T-helper 9 cell (primary cell): ENCODE measurements around the gene TRPV3.
"Not testable (repeated sequence)": the region's sequence is repeated elsewhere in the genome, so short reads cannot be mapped to it uniquely, and the experiment has no call there.

Experiments used
- DNase-seq: peaks from one replicate; pipeline ENCODE4 v3.0.0-alpha.2; 2020

The TRPV3 gene

GRCh38 chr17:3514873-3515272 is 42.7 kb downstream of the TRPV3 start:
- DNase-seq = no peak

DNA sequence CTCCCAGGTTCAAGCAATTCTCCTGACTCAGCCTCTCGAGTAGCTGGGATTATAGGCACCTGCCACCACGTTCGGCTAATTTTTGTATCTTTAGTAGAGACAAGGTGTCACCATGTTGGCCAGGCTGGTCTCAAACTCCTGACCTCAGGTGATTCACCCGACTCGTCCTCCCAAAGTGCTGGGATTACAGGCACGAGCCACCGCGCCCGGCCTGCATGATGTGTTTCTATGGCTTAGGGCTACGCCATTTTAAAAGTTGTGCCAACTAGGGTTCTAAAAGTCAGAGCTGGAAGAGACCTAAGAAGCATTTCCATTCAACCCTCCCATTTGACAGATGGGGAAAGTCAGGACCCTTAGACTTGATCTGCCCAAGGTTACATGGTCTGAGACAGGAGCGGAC is 43.4 kb downstream of the TRPV3 start:
- not testable (repeated sequence) for DNase-seq

- no peak for DNase-seq
These were observed 44.1 kb downstream of the TRPV3 start for GRCh38 chr17:3513305-3514035.

DNA sequence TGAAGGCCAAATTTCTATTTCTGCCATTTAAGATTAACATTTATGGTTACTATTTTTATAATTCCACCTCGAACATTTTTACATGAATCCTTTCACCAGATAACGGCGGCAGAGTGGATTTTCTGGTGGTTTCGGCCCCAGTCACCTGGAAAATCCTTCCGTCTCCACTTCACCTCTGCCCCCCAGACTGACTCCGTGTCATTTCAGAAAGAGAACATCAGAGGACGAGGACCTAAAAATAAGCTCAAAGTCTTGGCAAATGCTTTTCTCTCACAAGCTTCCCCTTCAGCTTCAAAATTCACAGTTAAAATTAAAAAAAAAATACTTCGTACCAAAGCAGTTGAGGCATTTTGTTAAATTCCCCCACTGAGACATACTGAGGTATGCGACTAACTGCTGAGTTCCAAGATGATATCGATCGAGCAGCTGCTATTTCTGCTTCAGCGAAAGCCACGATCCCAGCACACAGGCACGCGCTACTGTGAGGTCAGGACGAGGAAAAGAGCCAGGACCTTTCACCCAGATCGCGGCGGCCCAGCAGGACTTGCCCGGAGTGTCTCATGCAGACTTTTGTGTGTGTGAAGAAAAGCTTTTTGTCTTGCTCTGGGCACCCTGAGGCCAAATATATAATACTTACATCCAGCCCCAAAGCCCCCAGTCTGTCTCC is 45.0 kb downstream of the TRPV3 start:
- no peak for DNase-seq

- no peak for DNase-seq
These were observed 45.6 kb downstream of the TRPV3 start for GRCh38 chr17:3511852-3512504.

- DNase-seq = no peak
These were observed 47.5 kb downstream of the TRPV3 start for GRCh38 chr17:3510090-3510489.

GRCh38 chr17:3507869-3508268 is 49.7 kb downstream of the TRPV3 start:
- no peak for DNase-seq

GRCh38 chr17:3507071-3507470 is 50.5 kb downstream of the TRPV3 start:
- no peak for DNase-seq

DNA sequence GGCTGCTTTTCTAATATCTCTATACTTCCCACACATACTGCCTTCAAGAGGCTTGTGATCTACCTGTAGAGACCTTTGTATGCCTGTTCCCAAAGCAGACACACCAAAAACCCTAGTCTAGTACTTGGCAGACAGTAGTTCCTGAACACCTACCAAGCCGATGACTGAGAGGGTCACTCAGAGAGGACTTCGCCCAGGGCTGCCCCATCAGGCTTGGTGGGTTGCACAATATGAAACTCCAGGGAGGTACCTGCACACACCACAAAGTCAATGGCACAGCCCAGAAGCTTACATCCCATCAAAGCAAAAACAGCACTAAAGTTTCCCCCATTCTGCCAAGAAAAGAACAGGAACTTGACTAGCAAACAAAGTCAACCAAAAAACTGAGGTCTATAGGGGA is 51.6 kb downstream of the TRPV3 start:
- no peak for DNase-seq

GRCh38 chr17:3505008-3505407 is 52.6 kb downstream of the TRPV3 start:
- DNase-seq = no peak

DNA sequence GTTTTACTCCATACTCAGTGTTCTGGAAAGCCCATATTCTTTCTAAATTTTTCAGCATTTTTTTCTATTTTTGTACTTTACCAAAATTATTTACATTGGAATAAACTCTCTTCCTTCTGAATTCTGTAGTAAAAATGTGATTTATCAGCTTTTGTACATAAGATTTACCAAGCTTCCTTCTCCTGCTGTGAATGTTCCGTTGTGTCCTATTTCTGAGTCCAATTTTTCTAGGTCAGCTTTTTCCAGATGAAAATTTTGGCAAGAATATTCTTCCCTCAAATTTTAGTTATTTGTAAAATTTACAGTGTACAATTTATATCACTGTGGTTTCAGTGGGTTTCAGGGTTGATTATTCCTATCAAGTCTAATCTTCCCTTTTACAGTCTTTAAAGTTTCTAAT is 54.3 kb downstream of the TRPV3 start:
- DNase-seq = no peak

GRCh38 chr17:3502466-3502865 is 55.1 kb downstream of the TRPV3 start:
- no peak for DNase-seq

- no peak for DNase-seq
These were observed 56.3 kb downstream of the TRPV3 start for GRCh38 chr17:3501344-3501743.

- no peak for DNase-seq
These were observed 60.5 kb downstream of the TRPV3 start for GRCh38 chr17:3497101-3497500.

- no peak for DNase-seq
These were observed 72.0 kb downstream of the TRPV3 start for GRCh38 chr17:3485481-3486068.

GRCh38 chr17:3482852-3483251 is 74.8 kb downstream of the TRPV3 start:
- no peak for DNase-seq

DNA sequence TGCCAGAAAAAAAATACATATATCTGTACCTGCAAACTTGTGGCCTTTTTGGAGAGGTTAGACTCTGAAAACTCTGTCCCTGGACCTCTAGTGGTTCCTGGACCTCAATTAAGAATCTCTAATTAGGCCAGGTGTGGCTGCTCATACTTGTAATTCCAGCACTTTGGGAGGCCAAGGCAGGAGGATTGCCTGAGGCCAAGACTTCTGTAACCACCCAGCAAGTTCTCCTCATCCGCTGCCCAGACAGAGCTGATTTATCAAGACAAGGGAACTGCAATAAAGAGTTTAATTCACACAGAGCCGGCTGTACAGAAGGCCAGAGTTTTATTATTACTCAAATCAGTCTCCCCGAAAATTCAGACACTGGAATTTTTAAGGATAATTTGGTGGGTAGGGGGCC is 77.6 kb downstream of the TRPV3 start:
- no peak for DNase-seq

DNA sequence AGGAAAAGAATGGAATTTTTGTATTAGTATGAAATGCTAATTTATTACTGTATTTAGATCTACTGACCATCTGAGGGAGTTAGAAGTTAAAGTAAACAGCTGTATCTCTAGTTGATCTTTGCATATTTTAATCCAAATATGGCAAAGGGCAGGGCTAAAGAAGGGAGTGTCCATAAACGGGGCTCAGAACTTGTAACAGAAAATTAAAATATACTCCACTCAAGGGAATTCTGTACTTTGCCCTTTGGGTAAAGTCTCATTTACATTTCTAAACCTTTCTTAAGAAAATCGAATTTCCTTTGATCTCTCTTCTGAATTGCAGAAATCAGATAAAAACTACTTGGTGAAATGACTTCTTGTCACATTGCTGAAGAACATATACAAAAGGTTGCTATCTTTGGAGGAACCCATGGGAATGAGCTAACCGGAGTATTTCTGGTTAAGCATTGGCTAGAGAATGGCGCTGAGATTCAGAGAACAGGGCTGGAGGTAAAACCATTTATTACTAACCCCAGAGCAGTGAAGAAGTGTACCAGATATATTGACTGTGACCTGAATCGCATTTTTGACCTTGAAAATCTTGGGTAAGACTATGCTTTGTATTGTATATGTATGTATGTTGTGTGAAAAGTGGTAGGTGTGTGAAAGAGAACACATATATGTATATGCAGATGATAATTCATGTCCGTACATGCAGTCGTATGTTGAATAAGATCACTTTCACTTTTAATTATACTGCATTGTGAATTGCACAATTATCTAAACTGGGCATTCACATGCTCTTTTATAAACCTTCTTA is 81.6 kb downstream of the TRPV3 start, which contains the start of gene ASPA:
ASPA (plus strand) TSS at position 186 of the 799 bp plus-strand sequence; CDS start at position 349, 163 bp downstream.
- DNase-seq = no peak

DNA sequence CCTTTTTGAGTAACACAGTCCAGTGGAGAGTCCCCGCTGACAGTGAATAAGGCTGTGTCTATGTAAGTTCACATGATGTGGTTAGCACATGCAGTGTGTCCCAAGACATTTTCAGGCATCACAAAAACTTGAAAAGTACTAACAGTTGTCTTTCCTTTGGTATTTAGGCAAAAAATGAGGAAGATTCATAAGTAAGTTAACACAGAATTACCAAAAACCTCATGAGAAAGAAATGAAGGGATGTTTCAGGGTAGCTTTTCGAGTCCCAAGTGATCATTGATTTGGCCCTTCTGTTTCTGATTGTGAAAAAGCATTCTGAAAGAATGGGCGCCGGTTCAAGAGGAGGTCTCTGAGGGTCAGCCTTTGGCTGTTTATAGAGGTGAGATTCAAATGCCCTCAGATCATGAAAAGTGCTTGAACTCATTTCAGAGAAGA is 82.3 kb downstream of the TRPV3 start:
- DNase-seq = no peak

- DNase-seq = no peak
These were observed 83.4 kb downstream of the TRPV3 start for GRCh38 chr17:3474212-3474611.

DNA sequence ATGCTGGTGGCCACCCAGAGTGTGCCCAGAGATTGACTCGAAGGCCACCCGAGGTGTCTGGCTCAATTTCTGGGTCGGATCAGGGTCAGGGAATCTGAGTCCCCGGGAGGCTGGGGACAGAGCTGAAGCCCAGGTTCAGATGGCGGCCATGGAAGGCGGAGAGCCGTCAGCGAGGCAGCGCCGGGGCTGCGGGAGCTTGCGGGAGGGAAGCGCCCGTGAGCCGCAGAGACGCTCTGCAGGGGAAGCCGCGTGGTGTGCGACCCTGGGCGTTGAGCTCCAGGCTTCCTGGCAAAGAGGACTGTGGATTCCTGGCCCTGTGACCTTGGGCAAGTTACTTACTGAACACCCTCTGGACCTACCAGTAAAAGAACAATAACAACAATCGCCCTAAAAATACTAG is 85.5 kb downstream of the TRPV3 start:
- no peak for DNase-seq

DNA sequence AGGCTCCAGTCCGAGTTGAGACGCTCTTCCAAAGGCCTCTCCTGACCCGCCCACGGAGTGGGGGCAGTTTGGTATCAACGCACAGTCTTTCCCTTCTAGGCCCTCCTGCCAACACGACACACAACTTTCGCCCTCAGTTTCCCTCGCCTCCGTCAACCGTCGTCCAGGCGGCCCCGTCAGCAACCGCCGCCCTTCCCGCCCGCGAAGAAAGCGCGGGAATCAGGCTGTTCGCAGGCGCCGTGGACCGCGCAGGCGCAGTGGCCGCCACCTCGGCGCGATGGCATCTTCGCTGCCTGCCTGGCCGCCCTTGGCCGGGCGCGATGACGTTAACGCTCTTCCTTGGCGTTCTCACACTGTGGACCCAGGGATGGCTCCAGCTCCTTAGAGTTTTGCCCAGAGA is 86.0 kb downstream of the TRPV3 start, which contains the start of gene SPATA22:
SPATA22 (minus strand) TSS at position 221 of the 400 bp plus-strand sequence. CDS start 2,494 bp downstream, outside the sequence.
- DNase-seq = no peak
